Measurements from ENCODE around the gene PGK1. TPM values are rescaled to one million over a fixed set of nuclear protein-coding genes. Genes with fewer than 3 reads are reported as not detected.

The PGK1 gene
- total RNA-seq, 1 donor from 2014 or later, result 424 TPM

- Histone ChIP-seq H3K4me1 (peaks cover 55% of the 10 kb centered on the region), H3K27me3 (ENCODE audit: low read depth) (no peaks in the 10 kb centered on the region), H3K4me3 (peak overlapping the region; percentile 80), H3K36me3 (peaks cover 15% of the 10 kb centered on the region), H3K27ac (replicated peaks) (peak overlapping the region; percentile 96), H3K9me3 (replicated peaks) (no peaks in the 10 kb centered on the region)
- TF ChIP-seq, protein P1, sequence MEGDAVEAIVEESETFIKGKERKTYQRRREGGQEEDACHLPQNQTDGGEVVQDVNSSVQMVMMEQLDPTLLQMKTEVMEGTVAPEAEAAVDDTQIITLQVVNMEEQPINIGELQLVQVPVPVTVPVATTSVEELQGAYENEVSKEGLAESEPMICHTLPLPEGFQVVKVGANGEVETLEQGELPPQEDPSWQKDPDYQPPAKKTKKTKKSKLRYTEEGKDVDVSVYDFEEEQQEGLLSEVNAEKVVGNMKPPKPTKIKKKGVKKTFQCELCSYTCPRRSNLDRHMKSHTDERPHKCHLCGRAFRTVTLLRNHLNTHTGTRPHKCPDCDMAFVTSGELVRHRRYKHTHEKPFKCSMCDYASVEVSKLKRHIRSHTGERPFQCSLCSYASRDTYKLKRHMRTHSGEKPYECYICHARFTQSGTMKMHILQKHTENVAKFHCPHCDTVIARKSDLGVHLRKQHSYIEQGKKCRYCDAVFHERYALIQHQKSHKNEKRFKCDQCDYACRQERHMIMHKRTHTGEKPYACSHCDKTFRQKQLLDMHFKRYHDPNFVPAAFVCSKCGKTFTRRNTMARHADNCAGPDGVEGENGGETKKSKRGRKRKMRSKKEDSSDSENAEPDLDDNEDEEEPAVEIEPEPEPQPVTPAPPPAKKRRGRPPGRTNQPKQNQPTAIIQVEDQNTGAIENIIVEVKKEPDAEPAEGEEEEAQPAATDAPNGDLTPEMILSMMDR (IDR thresholded peaks at IDR 0.05; ENCODE audit: borderline replicate concordance), result no peak
- intact Hi-C loops (cut with micrococcal nuclease), result no loop called here
- no peak for DNase-seq
These were observed 2.6 kb downstream of the PGK1 start for GRCh38 chrX:78106651-78106986.

DNA sequence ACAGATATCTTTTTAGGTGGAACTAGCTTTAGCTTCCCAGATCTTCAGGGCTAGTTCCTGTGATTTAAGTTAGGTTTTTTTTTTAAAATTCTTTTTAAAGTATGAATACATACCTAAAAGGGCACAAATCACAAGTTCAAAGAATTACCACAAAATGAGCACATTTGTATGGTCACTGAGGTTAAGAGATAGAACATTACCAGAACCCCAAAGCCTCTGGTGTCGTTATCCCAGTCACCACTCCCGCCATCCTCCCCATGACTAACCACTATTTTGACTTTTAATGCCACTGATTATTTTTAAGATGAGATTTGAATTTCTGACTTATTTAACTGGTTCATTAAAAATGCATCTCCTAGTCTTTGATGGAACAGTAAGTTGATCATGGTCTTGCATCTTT, 5.4 kb downstream of the PGK1 start:
- no peak overlapping the region for H3K27ac ChIP-seq (replicated peaks)
- peaks cover 66% of the 10 kb centered on the region for H3K4me1 ChIP-seq
- no peak for DNase-seq
- intact Hi-C loops (cut with micrococcal nuclease), result no loop called here
- H3K27me3 ChIP-seq (ENCODE audit: low read depth), result no peaks in the 10 kb centered on the region
- H3K36me3 ChIP-seq, result peaks cover 37% of the 10 kb centered on the region
- TF ChIP-seq, protein P1 (IDR thresholded peaks at IDR 0.05; ENCODE audit: borderline replicate concordance), result no peak
- no peaks in the 10 kb centered on the region for H3K9me3 ChIP-seq (replicated peaks)
- H3K4me3 ChIP-seq, result no peak overlapping the region

DNA sequence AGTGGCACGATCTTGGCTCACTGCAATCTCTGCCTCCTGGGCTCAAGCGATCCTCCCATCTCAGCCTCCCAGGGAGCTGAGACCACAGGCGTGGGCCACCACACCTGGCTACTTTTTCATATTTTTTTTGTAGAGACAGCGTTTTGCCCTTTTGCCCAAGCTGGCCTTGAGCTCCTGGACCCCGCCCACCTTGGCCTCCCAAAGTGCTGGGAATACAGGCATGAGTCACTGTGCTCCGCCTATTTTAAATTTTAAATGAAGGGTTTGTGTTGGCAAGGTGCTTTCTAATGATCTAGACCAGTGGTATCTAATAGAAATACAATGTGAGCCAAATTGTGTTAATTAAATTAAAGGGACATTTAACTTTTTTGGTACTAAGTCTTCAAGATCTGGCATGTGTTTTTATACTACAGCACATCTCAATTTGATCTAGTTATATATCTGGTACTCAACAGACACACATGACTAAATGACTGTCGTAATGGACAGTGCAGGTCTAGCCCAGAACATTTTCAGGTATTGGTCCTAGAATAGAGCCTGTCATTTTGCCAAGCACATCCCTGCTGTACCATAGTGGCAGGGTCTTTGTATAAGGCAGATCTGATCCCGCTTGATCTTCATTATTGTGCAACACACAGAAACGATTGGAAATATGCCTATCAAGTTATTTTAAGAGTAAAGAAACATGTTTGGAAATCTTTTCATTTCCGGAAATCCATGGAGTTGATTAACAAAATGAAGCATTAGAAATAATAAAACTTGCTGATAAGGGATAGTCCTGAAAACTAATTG, 7.3 kb downstream of the PGK1 start:
- TF ChIP-seq, protein P1 (IDR thresholded peaks at IDR 0.05; ENCODE audit: borderline replicate concordance), result no peak
- H3K4me3 ChIP-seq, result no peak overlapping the region
- peaks cover 56% of the 10 kb centered on the region for H3K36me3 ChIP-seq
- H3K27me3 ChIP-seq (ENCODE audit: low read depth), result no peaks in the 10 kb centered on the region
- no peak overlapping the region for H3K27ac ChIP-seq (replicated peaks)
- H3K9me3 ChIP-seq (replicated peaks), result no peaks in the 10 kb centered on the region
- no peak for DNase-seq
- intact Hi-C loops (cut with micrococcal nuclease), result no loop called here
- peaks cover 63% of the 10 kb centered on the region for H3K4me1 ChIP-seq

- TF ChIP-seq, protein P1 (IDR thresholded peaks at IDR 0.05; ENCODE audit: borderline replicate concordance), result no peak
- Histone ChIP-seq H3K4me1 (peaks cover 26% of the 10 kb centered on the region), H3K9me3 (replicated peaks) (no peaks in the 10 kb centered on the region), H3K36me3 (peaks cover 85% of the 10 kb centered on the region), H3K27ac (replicated peaks) (no peak overlapping the region), H3K4me3 (no peak overlapping the region), H3K27me3 (ENCODE audit: low read depth) (no peaks in the 10 kb centered on the region)
- DNase-seq, result no peak
- intact Hi-C loops (cut with micrococcal nuclease), result no loop called here
These were observed 12.3 kb downstream of the PGK1 start for GRCh38 chrX:78116365-78116764.

GRCh38 chrX:78116766-78117165, 12.7 kb downstream of the PGK1 start:
- peaks cover 85% of the 10 kb centered on the region for H3K36me3 ChIP-seq

More at GRCh38 chrX:78116766-78117165, 12.7 kb downstream of the PGK1 start:
- H3K4me1 ChIP-seq, result peaks cover 23% of the 10 kb centered on the region
- no peak overlapping the region for H3K27ac ChIP-seq (replicated peaks)
- no peak overlapping the region for H3K4me3 ChIP-seq
- intact Hi-C loops (cut with micrococcal nuclease), result no loop called here
- TF ChIP-seq, protein P1 (IDR thresholded peaks at IDR 0.05; ENCODE audit: borderline replicate concordance), result no peak
- no peaks in the 10 kb centered on the region for H3K27me3 ChIP-seq (ENCODE audit: low read depth)
- H3K9me3 ChIP-seq (replicated peaks), result no peaks in the 10 kb centered on the region
- no peak for DNase-seq
